Limb (tissue), 2 donors: ENCODE results near the gene OPCML.

Experiments used
- DNase-seq, 2 donors: peaks; one replicate each; pipeline ENCODE4 v3.0.0-alpha.2; 2016; ENCODE audit errors: extremely low spot score in 2 of 2

The OPCML gene

GRCh38 chr11:133040289-133040900, 491.9 kb downstream of the OPCML start:
- no peak for DNase-seq

GRCh38 chr11:133038850-133039249, 493.5 kb downstream of the OPCML start:
- DNase-seq, result no peak

GRCh38 chr11:133034929-133035328, 497.4 kb downstream of the OPCML start:
- no peak for DNase-seq

GRCh38 chr11:133029107-133029506, 503.2 kb downstream of the OPCML start:
- no peak for DNase-seq

GRCh38 chr11:133026952-133027351, 505.3 kb downstream of the OPCML start:
- DNase-seq, result no peak

GRCh38 chr11:133024301-133024700, 508.0 kb downstream of the OPCML start:
- no peak for DNase-seq

GRCh38 chr11:133023232-133023631, 509.1 kb downstream of the OPCML start:
- no peak for DNase-seq

- DNase-seq, result no peak
Measured at GRCh38 chr11:133021553-133021952, 510.7 kb downstream of the OPCML start.

- DNase-seq, result no peak
Measured at GRCh38 chr11:133020372-133020714, 512.0 kb downstream of the OPCML start.

GRCh38 chr11:133019545-133020371, 512.5 kb downstream of the OPCML start:
- no peak for DNase-seq

GRCh38 chr11:133015457-133015856, 516.8 kb downstream of the OPCML start:
- DNase-seq, result no peak

GRCh38 chr11:133014337-133014736, 518.0 kb downstream of the OPCML start:
- no peak for DNase-seq

- DNase-seq, result no peak
Measured at GRCh38 chr11:133012803-133013202, 519.5 kb downstream of the OPCML start.

- no peak for DNase-seq
Measured at GRCh38 chr11:133011604-133012003, 520.7 kb downstream of the OPCML start.

- DNase-seq, result no peak
Measured at GRCh38 chr11:133007027-133007584, 525.2 kb downstream of the OPCML start.

- DNase-seq, result no peak
Measured at GRCh38 chr11:133004369-133004768, 527.9 kb downstream of the OPCML start.

- no peak for DNase-seq
Measured at GRCh38 chr11:132999516-132999915, 532.8 kb downstream of the OPCML start.

GRCh38 chr11:132999031-132999430, 533.3 kb downstream of the OPCML start:
- DNase-seq, result no peak

- no peak for DNase-seq
Measured at GRCh38 chr11:132997396-132997795, 534.9 kb downstream of the OPCML start.

GRCh38 chr11:132994966-132995365, 537.3 kb downstream of the OPCML start:
- DNase-seq, result no peak

GRCh38 chr11:132993991-132994502, 538.3 kb downstream of the OPCML start:
- peak in 1 of 2 donors; percentile 61 for DNase-seq

- DNase-seq, result peak in 1 of 2 donors; percentile 47
Measured at GRCh38 chr11:132992838-132993631, 539.3 kb downstream of the OPCML start.
